ENCODE data around the gene CEP70.

The CEP70 gene

DNA sequence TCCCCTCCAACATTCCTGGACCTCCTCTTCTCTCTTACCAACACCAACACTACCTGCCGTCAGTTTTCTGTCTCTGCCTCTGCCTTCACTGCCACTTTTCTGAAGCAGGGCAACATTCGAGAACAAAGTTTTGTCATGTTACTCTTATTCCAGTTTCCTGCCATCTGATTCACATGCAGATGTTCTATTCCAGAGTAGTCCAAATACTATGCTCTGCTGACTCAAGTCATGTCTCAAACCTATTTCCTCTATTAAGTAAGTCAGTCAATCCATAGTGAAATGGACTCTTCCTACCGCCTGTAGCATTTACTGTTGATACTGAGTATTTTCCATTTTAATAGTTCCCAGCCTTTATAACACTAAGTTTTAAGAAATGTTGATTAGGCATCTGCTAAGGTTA, 116.3 kb downstream of the CEP70 start:
- DNase-seq (ENCODE audit: low spot score): no peak
- no peak for TF ChIP-seq CTCF (IDR thresholded peaks at IDR 0.05; ENCODE audit: extremely low read depth, insufficient read depth, missing control alignments)
- in situ Hi-C loops (cut with MboI; ENCODE audit: low pct_unique_long_range_greater_than_20kb, low sequenced_read_pairs, unreplicated experiment): no loop called here

GRCh38 chr3:138477120-138477519, 116.9 kb downstream of the CEP70 start:
- TF ChIP-seq CTCF (IDR thresholded peaks at IDR 0.05; ENCODE audit: extremely low read depth, insufficient read depth, missing control alignments): no peak
- in situ Hi-C loops (cut with MboI; ENCODE audit: low pct_unique_long_range_greater_than_20kb, low sequenced_read_pairs, unreplicated experiment): no loop called here
- no peak for DNase-seq (ENCODE audit: low spot score)

DNA sequence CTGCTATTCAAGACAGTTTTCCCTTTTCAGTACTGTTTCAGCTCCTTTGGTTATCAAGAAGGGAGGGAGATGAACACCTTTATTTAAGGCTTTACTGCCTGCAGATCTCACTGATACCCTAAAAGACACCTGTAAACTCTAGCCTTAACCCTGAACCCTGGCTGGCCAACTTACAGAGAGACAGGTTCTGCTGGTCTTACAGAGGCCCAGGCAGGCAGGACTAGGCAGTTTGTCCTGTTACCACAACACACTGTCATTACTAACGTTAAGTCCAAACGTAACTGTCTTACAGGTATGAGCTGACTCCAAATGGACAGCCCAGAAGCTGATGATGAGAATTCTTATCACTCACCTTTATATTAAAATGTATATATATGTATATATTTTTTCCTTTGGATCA, 117.5 kb downstream of the CEP70 start:
- in situ Hi-C loops (cut with MboI; ENCODE audit: low pct_unique_long_range_greater_than_20kb, low sequenced_read_pairs, unreplicated experiment): no loop called here
- no peak for TF ChIP-seq CTCF (IDR thresholded peaks at IDR 0.05; ENCODE audit: extremely low read depth, insufficient read depth, missing control alignments)

DNA sequence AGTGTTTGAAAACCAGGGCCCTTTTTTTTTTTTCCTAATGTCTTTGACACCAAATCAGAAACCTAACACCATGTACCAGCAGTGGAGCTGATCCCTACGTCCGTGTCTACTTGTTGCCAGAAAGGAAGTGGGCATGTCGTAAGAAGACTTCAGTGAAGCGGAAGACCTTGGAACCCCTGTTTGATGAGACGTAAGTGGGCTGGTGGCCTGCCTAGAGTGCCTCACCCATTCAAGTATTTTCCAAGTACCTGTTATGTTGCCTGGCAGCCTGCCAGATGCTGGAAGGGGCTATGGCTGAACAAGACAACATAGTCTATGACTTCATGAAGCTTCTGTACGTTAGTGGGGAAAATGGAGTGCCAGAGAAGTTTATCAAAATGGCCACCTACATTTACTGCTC, 119.9 kb downstream of the CEP70 start:
- no peak for TF ChIP-seq CTCF (IDR thresholded peaks at IDR 0.05; ENCODE audit: extremely low read depth, insufficient read depth, missing control alignments)
- no peak for DNase-seq (ENCODE audit: low spot score)
- in situ Hi-C loops (cut with MboI; ENCODE audit: low pct_unique_long_range_greater_than_20kb, low sequenced_read_pairs, unreplicated experiment): loop anchor here (25.0 kb wide), 1 partner anchor 463 kb away; the partner anchor contains the start of genes FOXL2 and FOXL2NB

More for the DNA sequence above, 117.5 kb downstream of the CEP70 start:
- no peak for DNase-seq (ENCODE audit: low spot score)

DNA sequence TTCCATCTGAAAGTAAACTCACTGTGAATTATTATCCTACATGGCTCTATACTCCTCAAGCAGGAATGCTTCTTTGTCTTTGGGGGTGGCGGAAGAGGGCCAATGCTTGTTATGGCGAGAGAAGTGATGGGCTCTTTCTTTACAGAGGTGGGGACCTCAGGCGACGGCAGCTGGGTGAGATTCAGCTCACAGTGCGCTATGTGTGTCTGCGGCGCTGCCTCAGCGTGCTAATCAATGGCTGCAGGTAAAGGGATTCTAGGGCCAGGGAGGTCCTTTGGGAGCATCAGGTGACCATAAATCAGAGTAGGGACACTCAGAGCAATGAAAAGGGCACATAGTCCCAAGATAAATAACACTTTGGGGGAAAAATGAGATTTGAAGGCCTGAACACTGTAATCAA, 120.7 kb downstream of the CEP70 start:
- in situ Hi-C loops (cut with MboI; ENCODE audit: low pct_unique_long_range_greater_than_20kb, low sequenced_read_pairs, unreplicated experiment): loop anchor here (25.0 kb wide), 1 partner anchor 464 kb away; the partner anchor contains the start of genes FOXL2 and FOXL2NB
- DNase-seq (ENCODE audit: low spot score): no peak
- no peak for TF ChIP-seq CTCF (IDR thresholded peaks at IDR 0.05; ENCODE audit: extremely low read depth, insufficient read depth, missing control alignments)

DNA sequence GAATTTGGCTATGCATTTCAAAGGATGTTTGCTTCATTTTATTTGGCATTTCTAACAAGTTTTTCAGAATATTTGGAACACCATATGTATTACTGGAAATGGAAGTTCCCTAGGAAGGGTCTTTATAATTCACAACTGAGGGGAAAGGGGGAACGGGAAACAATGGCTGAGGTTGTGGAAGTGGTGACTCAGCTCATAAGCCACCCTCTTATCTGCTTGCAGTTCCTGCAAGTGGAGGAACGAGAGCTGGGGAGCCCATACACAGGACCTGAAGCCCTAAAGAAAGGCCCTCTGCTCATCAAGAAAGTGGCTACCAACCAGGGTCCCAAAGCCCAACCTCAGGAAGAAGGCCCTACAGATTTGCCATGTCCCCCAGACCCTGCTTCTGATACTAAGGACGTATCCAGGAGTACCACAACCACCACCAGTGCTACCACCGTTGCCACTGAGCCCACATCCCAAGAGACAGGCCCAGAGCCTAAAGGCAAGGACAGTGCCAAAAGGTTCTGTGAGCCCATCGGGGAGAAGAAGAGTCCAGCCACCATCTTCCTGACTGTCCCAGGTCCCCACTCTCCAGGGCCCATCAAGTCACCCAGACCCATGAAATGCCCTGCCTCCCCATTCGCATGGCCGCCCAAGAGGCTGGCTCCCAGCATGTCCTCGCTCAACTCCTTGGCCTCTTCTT, 121.8 kb downstream of the CEP70 start:
- DNase-seq (ENCODE audit: low spot score): no peak
- TF ChIP-seq CTCF (IDR thresholded peaks at IDR 0.05; ENCODE audit: extremely low read depth, insufficient read depth, missing control alignments): no peak
- in situ Hi-C loops (cut with MboI; ENCODE audit: low pct_unique_long_range_greater_than_20kb, low sequenced_read_pairs, unreplicated experiment): loop anchor here (25.0 kb wide), 1 partner anchor 465 kb away; the partner anchor contains the start of genes FOXL2 and FOXL2NB

All from GM13977 (cell line).